GM12891 (cell line): Measurements from ENCODE around the gene MARK1.

Experiments used
- PAX5 ChIP-seq: IDR thresholded peaks from 2 replicates; pipeline ENCODE4 v1.6.1; 2011; ENCODE audit warnings: low read length, moderate library complexity, mild to moderate bottlenecking; ENCODE audit not compliant: insufficient read depth, severe bottlenecking
- POLR2A ChIP-seq: IDR thresholded peaks from 2 replicates; pipeline ENCODE4 v1.6.1; 2011; ENCODE audit warnings: low read depth, low read length, control low read depth
- POLR2AphosphoS5 ChIP-seq: IDR thresholded peaks from 2 replicates; pipeline ENCODE4 v1.6.1; 2011; ENCODE audit warnings: low read depth, low read length, control low read depth
- POU2F2 ChIP-seq: IDR thresholded peaks from 2 replicates; pipeline ENCODE4 v1.6.1; 2011; ENCODE audit warnings: low read depth, mild to moderate bottlenecking, control low read depth, low read length, moderate library complexity
- SPI1 ChIP-seq: IDR thresholded peaks from 2 replicates; pipeline ENCODE4 v1.6.1; 2011; ENCODE audit warnings: low read depth, low read length, control low read depth

GRCh38 chr1:220564216-220564615 is 36.3 kb downstream of the MARK1 start:
- TF ChIP-seq POU2F2 = no peak
- no peak for TF ChIP-seq PAX5
- no peak for TF ChIP-seq SPI1
- TF ChIP-seq POLR2AphosphoS5 = no peak
- no peak for TF ChIP-seq POLR2A
